Ovary (tissue), 3 donors: ENCODE data around the gene PLEK2.

Experiments used
- POLR2A ChIP-seq: fragments of 450-650 bp; IDR thresholded peaks from one replicate; pipeline ENCODE4 v1.6.1; 2017; ENCODE audit warnings: antibody characterized with exemption, mild to moderate bottlenecking, moderate library complexity
- TF ChIP-seq, protein P1 (sequence below), 3 donors: fragments of 450-650 bp in 2 of 3; fragments of 200-600 bp in 1 of 3; IDR thresholded peaks; one replicate each; pipeline versions ENCODE4 v1.5.1 to v1.8.0; 2016 to 2022; ENCODE audit warnings: antibody characterized with exemption in 3 of 3, mild to moderate bottlenecking in 1 of 3
- donor health status: DM: no; HTN: no; CAD: no.

- TF ChIP-seq, protein P1, sequence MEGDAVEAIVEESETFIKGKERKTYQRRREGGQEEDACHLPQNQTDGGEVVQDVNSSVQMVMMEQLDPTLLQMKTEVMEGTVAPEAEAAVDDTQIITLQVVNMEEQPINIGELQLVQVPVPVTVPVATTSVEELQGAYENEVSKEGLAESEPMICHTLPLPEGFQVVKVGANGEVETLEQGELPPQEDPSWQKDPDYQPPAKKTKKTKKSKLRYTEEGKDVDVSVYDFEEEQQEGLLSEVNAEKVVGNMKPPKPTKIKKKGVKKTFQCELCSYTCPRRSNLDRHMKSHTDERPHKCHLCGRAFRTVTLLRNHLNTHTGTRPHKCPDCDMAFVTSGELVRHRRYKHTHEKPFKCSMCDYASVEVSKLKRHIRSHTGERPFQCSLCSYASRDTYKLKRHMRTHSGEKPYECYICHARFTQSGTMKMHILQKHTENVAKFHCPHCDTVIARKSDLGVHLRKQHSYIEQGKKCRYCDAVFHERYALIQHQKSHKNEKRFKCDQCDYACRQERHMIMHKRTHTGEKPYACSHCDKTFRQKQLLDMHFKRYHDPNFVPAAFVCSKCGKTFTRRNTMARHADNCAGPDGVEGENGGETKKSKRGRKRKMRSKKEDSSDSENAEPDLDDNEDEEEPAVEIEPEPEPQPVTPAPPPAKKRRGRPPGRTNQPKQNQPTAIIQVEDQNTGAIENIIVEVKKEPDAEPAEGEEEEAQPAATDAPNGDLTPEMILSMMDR (IDR thresholded peaks at IDR 0.05) = no peak
- TF ChIP-seq POLR2A = no peak
Observed at GRCh38 chr14:67397536-67397935, 14.4 kb downstream of the PLEK2 start.
